CD14-positive monocyte (primary cell): ENCODE data around the gene GRB7. TPM values are rescaled to one million over a fixed set of nuclear protein-coding genes. Genes with fewer than 3 reads are reported as not detected.

Source experiments
- DNase-seq, 3 donors: peaks; one replicate each; pipeline ENCODE4 v3.0.0-alpha.2; 2011 to 2022
- H2AFZ ChIP-seq: 2 replicates; pipeline ENCODE4 v1.6.0; 2012; ENCODE audit warnings: mild to moderate bottlenecking, low read depth, low read length, inconsistent platforms; ENCODE audit not compliant: insufficient read depth, poor library complexity, severe bottlenecking
- H3K27ac ChIP-seq, 2 donors: 1 replicate in 1 of 2; 2 replicates in 1 of 2; pipeline ENCODE4 v1.5.1; 2012 to 2013; ENCODE audit warnings: low read length in 2 of 2, control low read depth in 1 of 2, inconsistent platforms in 1 of 2, low read depth in 1 of 2, mild to moderate bottlenecking in 1 of 2
- H3K27me3 ChIP-seq, 2 donors: one replicate each; pipeline versions ENCODE4 v1.6.0 to v1.6.1; 2011 to 2013; ENCODE audit warnings: low read length in 2 of 2; ENCODE audit not compliant: control insufficient read depth in 2 of 2, insufficient read depth in 2 of 2
- H3K36me3 ChIP-seq, 2 donors: replicated peaks in 1 of 2; 1 replicate in 1 of 2; 2 replicates in 1 of 2; pipeline versions ENCODE4 v1.5.1 to v1.6.1; 2012 to 2013; ENCODE audit warnings: low read length in 2 of 2, control low read depth in 1 of 2, inconsistent platforms in 1 of 2, mild to moderate bottlenecking in 1 of 2; ENCODE audit not compliant: insufficient read depth in 2 of 2, control insufficient read depth in 1 of 2
- H3K4me1 ChIP-seq, 2 donors: 1 replicate in 1 of 2; 2 replicates in 1 of 2; pipeline versions ENCODE4 v1.5.1 to v1.6.1; 2012 to 2013; ENCODE audit warnings: low read length in 2 of 2, control low read depth in 1 of 2, inconsistent platforms in 1 of 2, mild to moderate bottlenecking in 1 of 2, moderate library complexity in 1 of 2; ENCODE audit not compliant: insufficient read depth in 2 of 2, control insufficient read depth in 1 of 2
- H3K4me2 ChIP-seq: replicated peaks from 2 replicates; pipeline ENCODE3; 2012; ENCODE audit warnings: low read length, moderate library complexity, mild to moderate bottlenecking; ENCODE audit not compliant: poor library complexity, severe bottlenecking; ENCODE audit errors: extremely low read depth
- H3K4me3 ChIP-seq, 3 experiments: fragments of 200-600 bp in 1 of 3; sonication (generic) in 1 of 3; replicated peaks in 1 of 3; 1 replicate in 2 of 3; 2 replicates in 1 of 3; pipeline ENCODE4 v1.5.1; 2011 to 2013; ENCODE audit warnings: low read length in 3 of 3, mild to moderate bottlenecking in 3 of 3, control low read depth in 2 of 3, low read depth in 2 of 3, inconsistent platforms in 1 of 3, moderate library complexity in 1 of 3
- H3K79me2 ChIP-seq: 2 replicates; pipeline ENCODE4 v1.6.0; 2012; ENCODE audit warnings: mild to moderate bottlenecking, control low read depth, inconsistent platforms, low read length, moderate library complexity; ENCODE audit not compliant: insufficient read depth
- H3K9ac ChIP-seq: 2 replicates; pipeline ENCODE4 v1.6.0; 2017; ENCODE audit warnings: low read length, mild to moderate bottlenecking; ENCODE audit not compliant: insufficient read depth, poor library complexity, severe bottlenecking
- H3K9me3 ChIP-seq, 2 donors: replicated peaks in 1 of 2; 1 replicate in 1 of 2; 2 replicates in 1 of 2; pipeline versions ENCODE4 v1.5.1 to v1.6.1; 2012 to 2013; ENCODE audit warnings: low read length in 2 of 2, control low read depth in 1 of 2; ENCODE audit not compliant: control insufficient read depth in 1 of 2, insufficient read depth in 1 of 2
- H4K20me1 ChIP-seq: 2 replicates; pipeline ENCODE4 v1.6.0; 2012; ENCODE audit warnings: mild to moderate bottlenecking, low read length, control low read depth, moderate library complexity; ENCODE audit not compliant: insufficient read depth
- H3K27ac Mint-ChIP-seq, 7 donors: one replicate each; pipeline ENCODE4 v1.8.0; 2020; ENCODE audit warnings: mild to moderate bottlenecking in 7 of 7, mixed read lengths in 7 of 7, moderate library complexity in 6 of 7, inconsistent platforms in 2 of 7
- H3K27me3 Mint-ChIP-seq, 3 donors: one replicate each; pipeline ENCODE4 v1.8.0; 2021 to 2022; ENCODE audit warnings: low read depth in 3 of 3, mild to moderate bottlenecking in 3 of 3, mixed read lengths in 3 of 3, moderate library complexity in 3 of 3, inconsistent platforms in 1 of 3
- H3K36me3 Mint-ChIP-seq, 2 donors: one replicate each; pipeline ENCODE4 v1.8.0; 2020; ENCODE audit warnings: mixed read lengths in 2 of 2, inconsistent platforms in 1 of 2, mild to moderate bottlenecking in 1 of 2
- H3K4me1 Mint-ChIP-seq: one replicate; pipeline ENCODE4 v1.8.0; 2020; ENCODE audit warnings: mild to moderate bottlenecking, mixed read lengths
- H3K4me3 Mint-ChIP-seq, 2 donors: one replicate each; pipeline ENCODE4 v1.8.0; 2020; ENCODE audit warnings: mild to moderate bottlenecking in 2 of 2, mixed read lengths in 2 of 2, moderate library complexity in 1 of 2
- H3K9me3 Mint-ChIP-seq, 7 donors: one replicate each; pipeline ENCODE4 v1.8.0; 2020 to 2022; ENCODE audit warnings: mixed read lengths in 7 of 7, mild to moderate bottlenecking in 6 of 7, moderate library complexity in 6 of 7, inconsistent platforms in 2 of 7
- WGBS: methylation state at CpG from one replicate; pipeline ENCODE4 v1.1.5; 2013; ENCODE audit warnings: missing lambda C conversion rate; ENCODE audit not compliant: insufficient coverage; 5-methylcytosine and 5-hydroxymethylcytosine counted together
- intact Hi-C, 2 donors: fragments of 100-400 bp; cut with micrococcal nuclease; formaldehyde crosslinking; loops; one replicate each; pipeline versions ENCODE4 v1.15.0 to v1.15.1; 2023
- polyA plus RNA-seq, 3 donors: library from polyadenylated mRNA; depleted of rRNA in 1 of 3; unstranded in 2 of 3; stranded (reverse) in 1 of 3; fragments of 300-500 nt in 2 of 3; fragments of >200 nt in 1 of 3; fragmentation: Illumina TruSeq in 2 of 3; gene quantifications; 1 replicate in 2 of 3; 2 replicates in 1 of 3; pipeline ENCODE4 v1.2.3, GENCODE V29; 2012 to 2021
- TF ChIP-seq, protein P1 (sequence below): fragments of 200-600 bp; IDR thresholded peaks from one replicate; pipeline ENCODE4 v1.8.0; 2022; ENCODE audit warnings: antibody characterized with exemption, mild to moderate bottlenecking

Gene GRB7
- polyA plus RNA-seq, 3 donors, result not detected

DNA sequence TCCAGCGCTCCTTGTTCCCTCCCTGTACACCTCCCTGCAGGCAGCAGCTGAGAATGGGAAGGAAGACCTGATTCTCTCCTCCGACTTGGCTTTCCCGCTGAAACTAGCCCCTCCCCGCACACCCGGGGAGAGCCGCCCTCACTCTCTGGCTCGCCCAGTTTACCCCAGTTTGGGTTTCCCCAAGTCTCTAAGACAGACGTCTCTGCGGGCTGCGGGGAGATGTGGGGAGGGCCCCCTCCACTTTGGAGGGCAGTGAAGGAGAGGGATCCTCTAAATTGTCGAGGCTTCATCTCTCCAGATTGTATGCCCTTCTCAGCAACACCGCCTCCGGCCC lies 797 bp downstream of the GRB7 start:
- Mint-ChIP-seq H3K9me3 (peaks cover 0 to 18% (median 7%) of the 10 kb centered on the region in 7 donors), H3K36me3 (peaks cover 0 to 5% of the 10 kb centered on the region in 2 donors), H3K27me3 (peaks cover 73 to 90% (median 89%) of the 10 kb centered on the region in 3 donors), H3K4me3 (peak overlapping the region; percentile 34 to 82), H3K27ac (no peak overlapping the region), H3K4me1 (peaks cover 16% of the 10 kb centered on the region)
- DNase-seq, result peak in 1 of 3 donors; percentile 34
- H3K79me2 ChIP-seq, result no peaks in the 10 kb centered on the region
- no peak overlapping the region for H3K27ac ChIP-seq
- no peaks in the 10 kb centered on the region for H4K20me1 ChIP-seq
- WGBS, result 0% methylated on average over 6 of the region's 13 CpGs
- H3K4me2 ChIP-seq, result no peak overlapping the region
- no peak overlapping the region for H3K9ac ChIP-seq
- intact Hi-C loops, result no loop called here
- peaks cover 11 to 19% of the 10 kb centered on the region in 2 donors for H3K4me1 ChIP-seq
- TF ChIP-seq, protein P1, sequence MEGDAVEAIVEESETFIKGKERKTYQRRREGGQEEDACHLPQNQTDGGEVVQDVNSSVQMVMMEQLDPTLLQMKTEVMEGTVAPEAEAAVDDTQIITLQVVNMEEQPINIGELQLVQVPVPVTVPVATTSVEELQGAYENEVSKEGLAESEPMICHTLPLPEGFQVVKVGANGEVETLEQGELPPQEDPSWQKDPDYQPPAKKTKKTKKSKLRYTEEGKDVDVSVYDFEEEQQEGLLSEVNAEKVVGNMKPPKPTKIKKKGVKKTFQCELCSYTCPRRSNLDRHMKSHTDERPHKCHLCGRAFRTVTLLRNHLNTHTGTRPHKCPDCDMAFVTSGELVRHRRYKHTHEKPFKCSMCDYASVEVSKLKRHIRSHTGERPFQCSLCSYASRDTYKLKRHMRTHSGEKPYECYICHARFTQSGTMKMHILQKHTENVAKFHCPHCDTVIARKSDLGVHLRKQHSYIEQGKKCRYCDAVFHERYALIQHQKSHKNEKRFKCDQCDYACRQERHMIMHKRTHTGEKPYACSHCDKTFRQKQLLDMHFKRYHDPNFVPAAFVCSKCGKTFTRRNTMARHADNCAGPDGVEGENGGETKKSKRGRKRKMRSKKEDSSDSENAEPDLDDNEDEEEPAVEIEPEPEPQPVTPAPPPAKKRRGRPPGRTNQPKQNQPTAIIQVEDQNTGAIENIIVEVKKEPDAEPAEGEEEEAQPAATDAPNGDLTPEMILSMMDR, result no peak
- H3K36me3 ChIP-seq, result no peaks in the 10 kb centered on the region
- peaks cover 39 to 67% of the 10 kb centered on the region in 2 donors for H3K27me3 ChIP-seq
- no peak overlapping the region for H2AFZ ChIP-seq
- no peak overlapping the region for H3K4me3 ChIP-seq
- H3K9me3 ChIP-seq, result peaks cover 0 to 9% of the 10 kb centered on the region in 2 donors

- H3K9ac ChIP-seq, result no peak overlapping the region
- Mint-ChIP-seq H3K4me1 (peaks cover 16% of the 10 kb centered on the region), H3K9me3 (peaks cover 0 to 18% (median 7%) of the 10 kb centered on the region in 7 donors), H3K27ac (peak overlapping the region in 1 of 7 donors; percentile 35), H3K36me3 (peaks cover 0 to 5% of the 10 kb centered on the region in 2 donors), H3K27me3 (peaks cover 70 to 91% (median 86%) of the 10 kb centered on the region in 3 donors), H3K4me3 (peak overlapping the region in 1 of 2 donors; percentile 82)
- H3K4me3 ChIP-seq, result no peak overlapping the region
- DNase-seq, result no peak
- WGBS, result 10% methylated on average over 9 of the region's 32 CpGs
- intact Hi-C loops, result no loop called here
- no peak overlapping the region for H3K27ac ChIP-seq
- H3K4me1 ChIP-seq, result peaks cover 11 to 19% of the 10 kb centered on the region in 2 donors
- H4K20me1 ChIP-seq, result no peaks in the 10 kb centered on the region
- no peak overlapping the region for H2AFZ ChIP-seq
- TF ChIP-seq, protein P1, result no peak
- H3K27me3 ChIP-seq, result peaks cover 39 to 67% of the 10 kb centered on the region in 2 donors
- H3K36me3 ChIP-seq, result no peaks in the 10 kb centered on the region
- H3K79me2 ChIP-seq, result no peaks in the 10 kb centered on the region
- H3K4me2 ChIP-seq, result peak overlapping the region; percentile 36
- peaks cover 0 to 9% of the 10 kb centered on the region in 2 donors for H3K9me3 ChIP-seq
Measured at GRCh38 chr17:39738983-39739884, 1.5 kb downstream of the GRB7 start.
